DMS 273 (cell line): ENCODE measurements around the gene OR4C12.
"Not testable (repeated sequence)": the region's sequence is repeated elsewhere in the genome, so short reads cannot be mapped to it uniquely, and the experiment has no call there.

Source experiments
- DNase-seq: peaks from one replicate; lab custom pipeline; 2025; ENCODE audit not compliant: unreplicated experiment; lab: John Stamatoyannopoulos, UW

The OR4C12 gene

GRCh38 chr11:49982435-49982834, at the start of gene OR4C12:
TSS of gene OR4C12 (minus strand) at chr11:49982535. CDS start at chr11:49982501, 34 bp downstream.
- DNase-seq, result not testable (repeated sequence)

- DNase-seq, result no peak
These were observed 47.9 kb upstream of the OR4C12 start for GRCh38 chr11:50030193-50030592.

GRCh38 chr11:49995565-49995964, 13.2 kb upstream of the OR4C12 start:
- DNase-seq, result peak; percentile 90

GRCh38 chr11:49973439-49973838, 8.9 kb downstream of the OR4C12 start:
- DNase-seq, result not testable (repeated sequence)

- no peak for DNase-seq
These were observed 30.2 kb downstream of the OR4C12 start, which contains the start of gene OR4C13 for GRCh38 chr11:49952091-49952490. TSS of gene OR4C13 (plus strand) at chr11:49952391. CDS start at chr11:49952423, 32 bp downstream.

- not testable (repeated sequence) for DNase-seq
These were observed 33.6 kb downstream of the OR4C12 start for GRCh38 chr11:49948701-49949100.
